COR-L47 (cell line): ENCODE measurements around the gene SYT12.
A peak's percentile ranks its signal among the peaks of the same experiment; 100 is the strongest.

Experiments used
- DNase-seq: peaks from one replicate; lab custom pipeline; 2025; lab: John Stamatoyannopoulos, UW

SYT12 gene

GRCh38 chr11:67030976-67031375, 8.0 kb downstream of the SYT12 start:
- no peak for DNase-seq

- DNase-seq = no peak
Observed at GRCh38 chr11:67031791-67032561, 9.0 kb downstream of the SYT12 start.

- no peak for DNase-seq
Observed at GRCh38 chr11:67032830-67033551, 10.1 kb downstream of the SYT12 start.

GRCh38 chr11:67033661-67034166, 10.8 kb downstream of the SYT12 start:
- no peak for DNase-seq

GRCh38 chr11:67034350-67034749, 11.4 kb downstream of the SYT12 start:
- no peak for DNase-seq

GRCh38 chr11:67040147-67040546, 17.2 kb downstream of the SYT12 start:
- DNase-seq = no peak

GRCh38 chr11:67041602-67042001, 18.7 kb downstream of the SYT12 start:
- DNase-seq = no peak

- DNase-seq = no peak
Observed at GRCh38 chr11:67043572-67044349, 20.8 kb downstream of the SYT12 start.

- no peak for DNase-seq
Observed at GRCh38 chr11:67044496-67044895, 21.6 kb downstream of the SYT12 start.

- no peak for DNase-seq
Observed at GRCh38 chr11:67045314-67045713, 22.4 kb downstream of the SYT12 start.

- no peak for DNase-seq
Observed at GRCh38 chr11:67048515-67049130, 25.7 kb downstream of the SYT12 start.

GRCh38 chr11:67050139-67050538, 27.2 kb downstream of the SYT12 start:
- DNase-seq = no peak

GRCh38 chr11:67051180-67051893, 28.4 kb downstream of the SYT12 start:
- DNase-seq = no peak

GRCh38 chr11:67051945-67052488, 29.1 kb downstream of the SYT12 start:
- no peak for DNase-seq

GRCh38 chr11:67052891-67053290, 30.0 kb downstream of the SYT12 start:
- DNase-seq = no peak

- DNase-seq = peak; percentile 7
Observed at GRCh38 chr11:67053896-67054329, 31.0 kb downstream of the SYT12 start.

GRCh38 chr11:67054346-67054835, 31.5 kb downstream of the SYT12 start:
- no peak for DNase-seq

- peak; percentile 82 for DNase-seq
Observed at GRCh38 chr11:67054836-67055523, 32.0 kb downstream of the SYT12 start.

- no peak for DNase-seq
Observed at GRCh38 chr11:67055812-67056211, 32.9 kb downstream of the SYT12 start.
